NCI-H524 treated with DMSO at 0.1 percent for 48 hours (cell line): ENCODE measurements around the gene ALK.

ENCODE experiments used
- DNase-seq: peaks from one replicate; lab custom pipeline; 2025; lab: John Stamatoyannopoulos, UW

The ALK gene

GRCh38 chr2:29317801-29318485 is 603.4 kb downstream of the ALK start:
- no peak for DNase-seq

GRCh38 chr2:29317077-29317517 is 604.3 kb downstream of the ALK start:
- DNase-seq = no peak

DNA sequence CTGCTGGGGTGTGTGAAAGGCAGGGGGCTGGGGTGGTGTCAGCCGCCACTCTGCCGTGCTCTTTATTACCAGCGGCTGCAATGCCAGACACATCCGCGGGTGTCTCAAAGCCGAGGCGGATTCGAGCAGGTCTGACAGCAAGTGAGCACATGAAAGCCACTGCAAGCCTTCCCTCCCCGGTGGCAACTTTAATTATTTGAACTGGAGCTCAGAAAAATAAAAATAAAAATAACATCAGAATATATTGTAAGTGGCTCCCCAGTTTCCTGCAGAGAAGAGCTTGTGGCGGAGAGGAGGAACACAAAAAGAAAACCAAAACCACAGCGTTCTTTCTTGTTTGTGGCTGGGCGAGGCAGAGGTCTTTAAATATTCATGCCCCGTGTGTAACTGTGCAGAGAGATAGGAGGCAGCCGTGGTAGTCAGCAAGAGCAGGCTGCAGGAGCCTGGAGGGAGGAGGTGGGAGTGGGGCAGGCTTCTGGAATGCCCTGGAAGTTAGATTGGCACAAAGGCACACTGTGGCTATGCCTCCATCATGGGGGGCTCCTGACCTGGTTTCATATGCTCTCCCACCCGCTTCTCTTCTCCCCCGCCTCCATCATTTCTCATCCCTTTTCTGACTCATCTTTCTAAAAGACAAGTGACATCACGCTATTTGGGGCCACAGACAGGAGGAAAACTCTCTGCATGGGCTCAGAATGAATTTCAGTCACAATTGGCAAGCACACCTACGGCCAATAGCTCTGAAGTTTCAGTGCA is 606.4 kb downstream of the ALK start:
- no peak for DNase-seq

DNA sequence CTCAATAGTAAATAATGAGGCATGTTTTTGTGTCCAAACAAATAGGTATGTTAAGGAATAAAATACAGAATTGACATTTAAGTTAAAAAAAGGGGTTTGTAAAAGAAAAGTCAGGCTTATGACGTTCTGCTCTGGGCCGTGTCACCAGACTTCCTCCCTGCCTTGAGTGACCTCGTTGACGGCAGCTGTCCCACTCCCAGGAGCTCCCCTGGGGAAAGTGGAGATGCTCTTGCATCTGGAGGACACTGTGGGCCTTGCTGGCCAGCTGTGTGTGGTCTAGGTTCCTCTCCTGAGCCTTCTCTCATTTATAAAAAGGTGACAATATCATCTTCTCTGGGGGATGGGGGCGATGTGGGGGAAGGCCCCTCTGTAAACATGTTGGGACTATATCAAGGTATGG is 609.9 kb downstream of the ALK start:
- DNase-seq = no peak

- no peak for DNase-seq
These were observed 610.6 kb downstream of the ALK start for GRCh38 chr2:29310650-29311348.

DNA sequence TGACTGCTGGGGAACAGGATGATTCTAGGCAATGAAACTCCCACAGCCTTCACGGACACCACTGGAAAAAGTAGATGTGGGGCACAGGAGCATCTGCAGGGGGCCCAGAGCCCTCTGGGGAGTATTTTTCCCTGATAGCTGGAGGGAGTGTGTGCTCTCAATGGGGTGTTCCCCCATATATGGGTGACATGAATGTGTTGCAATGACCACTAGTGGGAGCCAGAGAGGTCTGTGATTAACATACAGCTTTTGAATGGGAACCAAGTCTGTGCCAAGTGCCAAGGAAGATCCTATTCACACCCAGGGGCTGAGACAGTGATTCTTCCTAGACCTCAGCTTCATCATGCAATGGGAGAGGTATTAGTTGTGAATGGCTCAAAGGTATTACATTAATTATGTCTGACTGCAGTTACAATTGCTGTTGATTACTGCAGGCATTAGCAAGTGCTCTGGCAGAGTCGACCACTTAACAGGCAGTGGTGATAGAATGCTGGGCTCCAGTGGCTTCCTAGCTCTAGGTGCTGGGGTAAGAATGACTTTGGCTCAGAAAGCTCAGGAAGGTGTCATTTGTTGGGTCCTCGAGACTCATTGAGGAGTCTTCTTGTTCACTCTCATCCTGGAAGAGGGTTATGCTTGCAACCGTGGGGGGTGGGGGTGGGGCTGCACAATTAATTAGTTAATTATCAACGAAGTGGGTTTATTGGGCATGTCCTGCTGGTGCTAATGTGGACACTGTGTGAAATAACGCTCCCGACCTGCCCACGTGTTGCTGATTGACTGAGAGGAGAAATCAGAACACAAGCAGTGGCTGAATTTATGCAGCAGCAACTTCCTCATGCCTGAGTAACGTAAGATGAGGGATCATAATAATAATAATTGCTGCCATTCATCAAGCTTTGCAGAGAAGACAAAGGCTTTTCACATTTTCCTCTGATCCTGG is 612.0 kb downstream of the ALK start:
- no peak for DNase-seq

GRCh38 chr2:29308366-29308765 is 613.0 kb downstream of the ALK start:
- no peak for DNase-seq

DNA sequence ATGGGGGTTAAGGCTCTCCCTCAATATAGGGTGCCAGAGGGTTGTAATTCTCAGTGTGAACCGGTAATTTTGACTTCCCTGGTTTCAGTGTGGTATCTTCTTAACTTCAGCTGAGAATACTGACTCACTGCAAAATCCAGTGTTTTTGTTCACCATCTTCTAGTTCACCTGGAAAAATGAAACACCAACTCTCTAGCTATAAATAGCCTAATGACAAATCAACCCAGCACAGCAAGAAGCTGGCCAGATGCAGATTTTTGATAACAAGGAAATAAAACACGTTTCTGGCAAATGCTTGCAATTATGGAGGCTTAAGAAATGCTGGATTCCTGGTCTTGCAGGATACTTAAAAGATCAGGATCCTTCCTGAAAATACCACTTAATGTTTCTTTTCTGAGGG is 613.9 kb downstream of the ALK start:
- DNase-seq = no peak

- no peak for DNase-seq
These were observed 615.6 kb downstream of the ALK start for GRCh38 chr2:29305762-29306161.

DNA sequence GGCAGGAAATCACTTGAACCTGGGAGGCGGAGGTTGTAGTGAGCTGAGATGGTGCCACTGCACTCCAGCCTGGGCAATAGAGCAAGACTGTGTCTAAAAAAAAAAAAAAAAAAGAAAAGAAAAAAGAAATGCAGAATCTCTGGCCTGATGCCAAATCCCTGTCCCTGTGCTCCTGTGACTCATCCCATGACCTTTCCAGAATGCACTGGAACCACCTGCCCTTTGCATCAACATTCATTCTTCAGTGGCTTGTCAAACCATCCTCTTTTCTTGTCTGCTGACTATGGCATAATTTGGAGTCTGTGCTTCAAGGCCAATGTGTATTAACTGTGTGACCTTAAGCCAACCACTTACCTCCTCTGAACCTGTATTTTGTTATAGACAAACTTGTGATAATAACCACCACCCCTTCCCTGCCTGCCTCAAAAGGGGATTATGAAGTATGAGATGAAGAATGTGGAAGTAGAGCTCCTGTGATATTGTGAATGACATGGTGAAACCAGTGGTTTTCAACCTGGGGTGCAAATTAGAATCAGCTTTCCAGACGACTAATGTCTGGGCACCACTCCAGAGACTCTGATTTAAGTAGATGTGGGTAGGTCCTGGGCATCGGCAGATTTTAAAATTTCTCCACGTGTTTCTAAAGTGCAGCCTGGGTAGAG is 616.9 kb downstream of the ALK start:
- DNase-seq = no peak

- no peak for DNase-seq
These were observed 624.8 kb downstream of the ALK start for GRCh38 chr2:29296585-29296984.

- peak; percentile 24 for DNase-seq
These were observed 625.5 kb downstream of the ALK start for GRCh38 chr2:29295845-29296244.

DNA sequence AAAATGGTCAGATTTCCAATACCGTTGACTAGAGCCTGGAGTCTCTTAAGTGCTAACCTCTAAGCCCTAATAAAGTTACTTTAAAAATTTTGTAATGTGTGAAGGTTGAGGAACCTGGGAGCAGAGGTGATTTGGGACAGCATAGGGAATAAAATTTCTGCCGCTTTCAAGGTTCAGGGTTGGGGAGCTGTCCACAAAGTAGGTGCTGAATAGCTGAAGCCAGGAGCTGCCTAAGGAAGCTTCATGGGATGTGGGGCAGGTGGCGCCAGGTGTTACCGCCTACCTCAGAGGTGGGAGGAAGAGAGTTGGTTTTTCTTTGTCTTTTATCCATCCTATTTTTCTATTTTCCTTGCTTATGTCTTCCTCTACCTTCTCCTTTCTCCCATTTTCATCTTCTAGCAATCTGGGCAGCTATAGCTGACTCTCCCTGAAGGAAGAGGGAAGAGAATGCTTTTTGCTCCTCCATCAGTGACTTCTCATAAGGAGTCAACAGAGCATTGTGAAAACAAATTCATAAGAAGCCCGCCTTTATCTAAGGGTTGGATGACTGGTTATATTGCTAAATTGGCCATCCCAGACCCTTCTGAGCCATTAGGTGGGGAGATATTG is 627.5 kb downstream of the ALK start:
- no peak for DNase-seq

DNA sequence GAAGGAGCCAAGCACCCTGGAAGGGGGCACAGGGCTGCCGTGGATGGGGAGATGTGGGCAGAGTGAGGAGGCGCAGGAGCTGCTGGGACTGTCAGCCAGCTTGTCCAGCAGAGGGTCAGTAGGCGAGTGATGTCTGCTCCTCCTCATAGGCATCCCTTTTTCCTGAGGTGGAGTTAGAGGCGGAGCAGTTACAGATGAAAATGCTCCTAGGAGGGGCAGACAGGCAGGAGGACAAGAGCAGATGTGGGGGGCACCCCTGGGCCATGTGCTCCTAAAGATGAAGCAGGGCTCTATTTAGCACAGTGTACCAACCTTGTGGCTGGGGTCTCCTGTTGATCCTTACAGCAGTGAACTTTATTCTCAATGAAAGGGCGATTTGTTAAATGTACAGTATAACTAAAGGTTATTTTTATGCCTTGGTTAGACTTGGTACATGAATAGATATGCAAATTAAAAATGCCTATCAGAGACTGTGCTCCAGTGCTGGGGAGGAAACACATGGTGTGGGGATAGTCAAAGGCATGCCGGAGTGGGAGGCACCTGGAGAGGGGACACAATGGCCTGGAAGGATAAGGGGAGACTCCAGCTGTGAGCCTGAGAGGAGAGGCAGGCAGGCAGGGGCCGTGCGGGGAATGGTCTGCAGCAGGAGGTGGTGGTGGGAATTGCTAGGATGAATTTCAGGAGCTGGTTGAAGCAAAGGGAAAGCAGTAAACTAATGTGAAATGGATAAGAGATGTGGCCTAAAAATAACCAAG is 630.9 kb downstream of the ALK start:
- DNase-seq = no peak

GRCh38 chr2:29284671-29285070 is 636.7 kb downstream of the ALK start:
- DNase-seq = no peak

DNA sequence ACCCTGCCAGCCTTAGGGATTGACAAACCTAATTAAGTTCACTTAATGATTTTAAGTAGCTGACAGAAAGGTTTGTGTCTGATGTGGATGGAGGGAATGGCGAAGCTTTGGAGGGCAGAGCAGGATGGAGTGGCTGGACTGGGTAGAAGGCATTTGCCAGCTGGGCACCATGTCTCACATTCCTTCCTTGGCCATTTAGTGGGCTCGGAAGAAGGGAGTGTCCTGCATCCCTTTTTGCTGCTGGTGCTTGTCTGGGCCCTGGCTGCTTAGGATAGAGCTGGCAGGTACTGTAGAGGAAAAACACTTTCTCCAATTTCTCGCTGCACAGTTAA is 639.5 kb downstream of the ALK start:
- DNase-seq = no peak

GRCh38 chr2:29281086-29281915 is 640.1 kb downstream of the ALK start:
- DNase-seq = peak; percentile 12

DNA sequence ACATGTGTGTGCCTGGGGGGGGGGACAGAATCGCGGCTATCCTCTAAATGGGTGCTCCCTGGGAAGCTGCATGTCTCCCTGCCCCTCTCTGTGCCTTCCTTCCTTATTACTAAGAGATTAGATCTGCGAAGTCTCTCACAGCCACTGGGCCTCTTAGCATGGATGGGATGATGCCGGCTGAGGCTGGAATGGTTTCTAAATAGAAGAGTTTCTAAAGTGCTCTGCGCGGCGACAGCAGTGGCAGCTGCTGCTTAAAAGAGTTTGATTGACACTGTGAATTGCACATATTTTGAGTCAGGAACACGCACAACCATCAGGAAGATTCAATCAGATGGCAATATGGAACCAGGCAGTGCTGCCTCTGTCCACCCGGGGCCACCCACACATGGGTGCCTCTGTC is 642.4 kb downstream of the ALK start:
- DNase-seq = no peak

- DNase-seq = no peak
These were observed 645.2 kb downstream of the ALK start for GRCh38 chr2:29276151-29276550.
